DOHH2 (cell line): ENCODE data around the gene LCK.
A peak's percentile ranks its signal among the peaks of the same experiment; 100 is the strongest.

Experiments
- H3F3A ChIP-seq: fragments of 200-600 bp; sonication (generic), shearing (Covaris generic); 2 replicates; pipeline ENCODE4 v1.6.0; 2016; ENCODE audit warnings: antibody characterized with exemption, mild to moderate bottlenecking; ENCODE audit not compliant: control insufficient read depth, insufficient read depth
- H3K27ac ChIP-seq: fragments of 200-600 bp; sonication (generic); 2 replicates; pipeline ENCODE4 v1.5.1; 2014; ENCODE audit warnings: low read depth, mild to moderate bottlenecking, low read length, moderate library complexity
- H3K27me3 ChIP-seq: fragments of 200-600 bp; sonication (generic); 2 replicates; pipeline ENCODE4 v1.6.1; 2014; ENCODE audit warnings: mild to moderate bottlenecking, low read length, mixed read lengths; ENCODE audit not compliant: control insufficient read depth
- H3K36me3 ChIP-seq: fragments of 200-600 bp; sonication (generic); 2 replicates; pipeline ENCODE4 v1.6.1; 2014; ENCODE audit warnings: mild to moderate bottlenecking, low read length, moderate library complexity, mixed read lengths; ENCODE audit not compliant: control insufficient read depth
- H3K4me1 ChIP-seq: fragments of 200-600 bp; sonication (generic); 2 replicates; pipeline ENCODE4 v1.6.1; 2014; ENCODE audit warnings: mild to moderate bottlenecking, low read length, mixed read lengths; ENCODE audit not compliant: control insufficient read depth
- H3K4me2 ChIP-seq: fragments of 200-600 bp; sonication (generic); 2 replicates; pipeline ENCODE4 v1.6.0; 2014; ENCODE audit warnings: mild to moderate bottlenecking, low read length, moderate library complexity
- H3K4me3 ChIP-seq: fragments of 200-600 bp; sonication (generic); 2 replicates; pipeline ENCODE4 v1.5.1; 2014; ENCODE audit warnings: mild to moderate bottlenecking, low read length, mixed read lengths
- H3K79me2 ChIP-seq: fragments of 200-600 bp; sonication (generic); 2 replicates; pipeline ENCODE4 v1.6.1; 2014; ENCODE audit warnings: mild to moderate bottlenecking, low read length, mixed read lengths; ENCODE audit not compliant: control insufficient read depth
- H3K9me2 ChIP-seq: fragments of 200-600 bp; sonication (generic); replicated peaks from 2 replicates; pipeline ENCODE4 v1.6.1; 2014; ENCODE audit warnings: mild to moderate bottlenecking, low read length, mixed read lengths; ENCODE audit not compliant: control insufficient read depth
- H3K9me3 ChIP-seq: fragments of 200-600 bp; sonication (generic); 2 replicates; pipeline ENCODE4 v1.6.1; 2014; ENCODE audit warnings: antibody characterized with exemption, low read length, mixed read lengths; ENCODE audit not compliant: control insufficient read depth, insufficient read depth
- H4K20me1 ChIP-seq: fragments of 200-600 bp; sonication (generic); 2 replicates; pipeline ENCODE4 v1.6.0; 2014; ENCODE audit warnings: low read depth, mild to moderate bottlenecking, antibody characterized with exemption, low read length, moderate library complexity; ENCODE audit not compliant: control insufficient read depth, insufficient read depth
- EZH2phosphoT487 ChIP-seq: fragments of 200-600 bp; sonication (generic); IDR thresholded peaks from 2 replicates; pipeline ENCODE4 v1.6.1; 2017; ENCODE audit warnings: borderline replicate concordance, mild to moderate bottlenecking, antibody characterized with exemption, low read length, moderate library complexity, mixed read lengths
- TF ChIP-seq, protein P1 (sequence below): fragments of 200-600 bp; sonication (generic); IDR thresholded peaks from one replicate; pipeline ENCODE4 v1.5.1; 2014; ENCODE audit warnings: antibody characterized with exemption, mild to moderate bottlenecking, low read depth, low read length; ENCODE audit not compliant: poor library complexity, severe bottlenecking

LCK gene

GRCh38 chr1:32250893-32251716 lies at the start of gene LCK:
LCK (plus strand) TSS chr1:32251265; CDS start chr1:32274330, 23,065 bp downstream.
- Histone ChIP-seq H3K79me2 (peaks cover 40% of the 10 kb centered on the region), H3K4me2 (peak within 1 kb of the TSS; percentile 89), H3K9me2 (no peaks in the 10 kb centered on the region), H3K4me3 (peak within 1 kb of the TSS; percentile 77), H3K27ac (peak within 1 kb of the TSS; percentile 100), H3F3A (peaks cover 66% of the 10 kb centered on the region), H3K4me1 (peaks cover 100% of the 10 kb centered on the region), H3K27me3 (no peaks in the 10 kb centered on the region), H4K20me1 (no peaks in the 10 kb centered on the region), H3K36me3 (peaks cover 18% of the 10 kb centered on the region), H3K9me3 (no peaks in the 10 kb centered on the region)
- TF ChIP-seq, protein P1, sequence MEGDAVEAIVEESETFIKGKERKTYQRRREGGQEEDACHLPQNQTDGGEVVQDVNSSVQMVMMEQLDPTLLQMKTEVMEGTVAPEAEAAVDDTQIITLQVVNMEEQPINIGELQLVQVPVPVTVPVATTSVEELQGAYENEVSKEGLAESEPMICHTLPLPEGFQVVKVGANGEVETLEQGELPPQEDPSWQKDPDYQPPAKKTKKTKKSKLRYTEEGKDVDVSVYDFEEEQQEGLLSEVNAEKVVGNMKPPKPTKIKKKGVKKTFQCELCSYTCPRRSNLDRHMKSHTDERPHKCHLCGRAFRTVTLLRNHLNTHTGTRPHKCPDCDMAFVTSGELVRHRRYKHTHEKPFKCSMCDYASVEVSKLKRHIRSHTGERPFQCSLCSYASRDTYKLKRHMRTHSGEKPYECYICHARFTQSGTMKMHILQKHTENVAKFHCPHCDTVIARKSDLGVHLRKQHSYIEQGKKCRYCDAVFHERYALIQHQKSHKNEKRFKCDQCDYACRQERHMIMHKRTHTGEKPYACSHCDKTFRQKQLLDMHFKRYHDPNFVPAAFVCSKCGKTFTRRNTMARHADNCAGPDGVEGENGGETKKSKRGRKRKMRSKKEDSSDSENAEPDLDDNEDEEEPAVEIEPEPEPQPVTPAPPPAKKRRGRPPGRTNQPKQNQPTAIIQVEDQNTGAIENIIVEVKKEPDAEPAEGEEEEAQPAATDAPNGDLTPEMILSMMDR = no peak
- no peak for TF ChIP-seq EZH2phosphoT487

DNA sequence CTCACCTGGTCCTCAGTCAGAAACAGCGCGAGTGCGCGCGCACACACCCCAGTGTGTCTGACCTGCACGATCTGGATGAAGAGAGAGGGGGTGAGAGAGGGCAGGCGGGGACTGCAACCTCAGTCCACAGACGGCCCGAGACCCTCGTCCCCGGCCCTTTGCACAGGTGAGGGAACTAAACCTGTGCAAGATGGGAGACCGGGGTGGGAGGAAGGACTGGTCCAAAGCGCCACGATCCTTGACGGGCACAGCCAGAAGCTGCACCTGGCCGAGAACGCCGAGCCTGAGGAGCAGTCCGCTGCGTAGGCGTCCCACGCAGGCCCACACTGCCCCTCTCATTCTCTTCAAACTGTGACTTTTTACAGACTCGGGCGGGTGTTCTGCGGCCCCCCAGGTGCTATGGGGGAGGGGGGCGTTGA lies 46.1 kb upstream of the LCK start:
- peaks cover 44% of the 10 kb centered on the region for H3K4me1 ChIP-seq
- H3K4me2 ChIP-seq = peak overlapping the region; percentile 94
- no peaks in the 10 kb centered on the region for H4K20me1 ChIP-seq
- no peaks in the 10 kb centered on the region for H3K9me3 ChIP-seq
- H3K36me3 ChIP-seq = peaks cover 13% of the 10 kb centered on the region
- peaks cover 10% of the 10 kb centered on the region for H3K79me2 ChIP-seq
- no peak overlapping the region for H3K27ac ChIP-seq
- H3K9me2 ChIP-seq = no peaks in the 10 kb centered on the region
- no peaks in the 10 kb centered on the region for H3K27me3 ChIP-seq
- 0 out of 2 replicates have a peak, but pooled peaks cover 4% of the 10 kb centered on the region for H3F3A ChIP-seq
- H3K4me3 ChIP-seq = peak overlapping the region; percentile 82
- TF ChIP-seq, protein P1 = no peak

GRCh38 chr1:32205401-32206370 lies 45.4 kb upstream of the LCK start, which contains the start of gene IQCC:
IQCC (plus strand) TSS chr1:32205671; CDS start chr1:32205682, 11 bp downstream.
- H3K4me3 ChIP-seq = peak within 1 kb of the TSS; percentile 82
- H3K4me1 ChIP-seq = peaks cover 36% of the 10 kb centered on the region
- no peaks in the 10 kb centered on the region for H3K9me2 ChIP-seq
- no peaks in the 10 kb centered on the region for H4K20me1 ChIP-seq
- peaks cover 13% of the 10 kb centered on the region for H3K36me3 ChIP-seq
- H3K9me3 ChIP-seq = no peaks in the 10 kb centered on the region
- 0 out of 2 replicates have a peak, but pooled peaks cover 4% of the 10 kb centered on the region for H3F3A ChIP-seq
- no peak within 1 kb of the TSS for H3K27ac ChIP-seq
- no peaks in the 10 kb centered on the region for H3K27me3 ChIP-seq
- H3K4me2 ChIP-seq = peak within 1 kb of the TSS; percentile 94
- peaks cover 10% of the 10 kb centered on the region for H3K79me2 ChIP-seq
- TF ChIP-seq, protein P1 = no peak
- no peak for TF ChIP-seq EZH2phosphoT487
